ENCODE data around the gene LNX1.

DNA sequence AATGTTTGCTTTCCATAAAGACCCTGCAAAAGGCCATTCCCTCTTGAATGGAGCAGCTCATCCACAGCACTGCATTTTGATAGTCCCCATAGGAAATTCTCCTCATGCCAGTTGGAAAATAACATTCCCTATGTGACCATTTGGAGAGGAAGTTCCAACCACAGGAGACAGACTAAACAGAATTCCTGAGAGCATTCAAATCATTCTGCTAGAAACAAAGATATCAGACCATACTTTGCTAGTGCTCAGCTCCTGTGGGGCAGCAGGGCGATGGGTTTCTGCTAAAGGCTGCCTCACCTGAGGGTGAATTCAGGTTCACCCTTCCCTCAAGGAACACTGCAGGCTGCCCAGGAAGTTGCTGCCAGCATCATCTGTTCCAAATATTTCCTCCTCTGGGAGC, 58.8 kb downstream of the LNX1 start:
- no peak for TF ChIP-seq YY1 (IDR thresholded peaks at IDR 0.05; ENCODE audit: insufficient read depth, insufficient read length)
- TF ChIP-seq ZNF274 (IDR thresholded peaks at IDR 0.05; ENCODE audit: low read depth, low read length): no peak
- TF ChIP-seq SUZ12 (IDR thresholded peaks at IDR 0.05; ENCODE audit: extremely low read depth, insufficient read depth, insufficient read length): no peak
